H1 (cell line): ENCODE data around the gene ELMO3. TPM values are rescaled to one million over a fixed set of nuclear protein-coding genes. Genes with fewer than 3 reads are reported as not detected.

Experiments used
- BRCA1 ChIP-seq: IDR thresholded peaks from 2 replicates; pipeline ENCODE4 v1.6.1; 2012; ENCODE audit warnings: low read depth, low read length, improper control_type of control experiment
- CTBP2 ChIP-seq: IDR thresholded peaks from 2 replicates; pipeline ENCODE4 v1.7.0; 2011; ENCODE audit warnings: borderline replicate concordance, mild to moderate bottlenecking, moderate library complexity, mixed read lengths, low read length; ENCODE audit not compliant: insufficient read depth, insufficient read length
- EZH2 ChIP-seq: fragments of 200-600 bp; sonication (generic); IDR thresholded peaks from 2 replicates; pipeline ENCODE4 v1.7.1; 2012; ENCODE audit warnings: low read depth, mild to moderate bottlenecking, moderate library complexity, low read length, inconsistent platforms; ENCODE audit not compliant: severe bottlenecking
- KDM5A ChIP-seq: fragments of 200-600 bp; IDR thresholded peaks from 2 replicates; pipeline ENCODE4 v1.7.1; 2012; ENCODE audit warnings: mild to moderate bottlenecking, low read length, inconsistent platforms, mixed read lengths
- SAP30 ChIP-seq: fragments of 300-600 bp; sonication (generic); IDR thresholded peaks from 2 replicates; pipeline ENCODE4 v1.7.1; 2012; ENCODE audit warnings: low read length, moderate library complexity, mild to moderate bottlenecking, inconsistent platforms; ENCODE audit not compliant: insufficient read depth, insufficient replicate concordance
- SRF ChIP-seq: IDR thresholded peaks from 2 replicates; pipeline ENCODE4 v1.6.1; 2011; ENCODE audit warnings: mild to moderate bottlenecking, low read depth, low read length, moderate library complexity
- SUZ12 ChIP-seq: fragments of 200-600 bp; sonication (generic); IDR thresholded peaks from 2 replicates; pipeline ENCODE4 v1.6.1; 2012; ENCODE audit warnings: mild to moderate bottlenecking, inconsistent platforms, low read length, moderate library complexity, mixed read lengths
- TCF12 ChIP-seq: IDR thresholded peaks from 2 replicates; pipeline ENCODE4 v1.6.1; 2011; ENCODE audit warnings: low read depth, mild to moderate bottlenecking, low read length
- polyA plus RNA-seq, 7 experiments: library from polyadenylated mRNA; depleted of rRNA in 3 of 7; stranded (reverse) in 5 of 7; unstranded in 2 of 7; fragments of >200 nt in 5 of 7; fragments of 200-250 nt in 2 of 7; gene quantifications; 1 replicate in 5 of 7; 2 replicates in 1 of 7; 4 replicates in 1 of 7; pipeline versions ENCODE4 v1.2.1 to v1.2.3, GENCODE V29; 2011 to 2013; ENCODE audit warnings: missing spikeins in 2 of 7, mixed read lengths in 2 of 7
- total RNA-seq: library from RNA; stranded (reverse); fragmentation: NEBNext Ultra II Directional; extraction: Animal tissue kit (Norgen Biotek cat#: 25700); gene quantifications from 2 replicates; pipeline ENCODE4 v1.2.1, GENCODE V29; 2021
- TF ChIP-seq, protein P1 (sequence below): fragments of 300-600 bp; sonication (generic); IDR thresholded peaks from 2 replicates; pipeline ENCODE4 v1.7.1; 2012; ENCODE audit warnings: low read length, moderate library complexity, mild to moderate bottlenecking, inconsistent platforms; ENCODE audit not compliant: insufficient replicate concordance
- TF ChIP-seq, protein P2 (sequence below): IDR thresholded peaks from 2 replicates; pipeline ENCODE4 v1.6.1; 2012; ENCODE audit warnings: inconsistent platforms

ELMO3 gene
- total and polyA plus RNA-seq, 2 of the 8 experiments (the other 6 are each of a cell fraction or from before 2014, with no cell fraction given) = 9.6 to 10.9 TPM

DNA sequence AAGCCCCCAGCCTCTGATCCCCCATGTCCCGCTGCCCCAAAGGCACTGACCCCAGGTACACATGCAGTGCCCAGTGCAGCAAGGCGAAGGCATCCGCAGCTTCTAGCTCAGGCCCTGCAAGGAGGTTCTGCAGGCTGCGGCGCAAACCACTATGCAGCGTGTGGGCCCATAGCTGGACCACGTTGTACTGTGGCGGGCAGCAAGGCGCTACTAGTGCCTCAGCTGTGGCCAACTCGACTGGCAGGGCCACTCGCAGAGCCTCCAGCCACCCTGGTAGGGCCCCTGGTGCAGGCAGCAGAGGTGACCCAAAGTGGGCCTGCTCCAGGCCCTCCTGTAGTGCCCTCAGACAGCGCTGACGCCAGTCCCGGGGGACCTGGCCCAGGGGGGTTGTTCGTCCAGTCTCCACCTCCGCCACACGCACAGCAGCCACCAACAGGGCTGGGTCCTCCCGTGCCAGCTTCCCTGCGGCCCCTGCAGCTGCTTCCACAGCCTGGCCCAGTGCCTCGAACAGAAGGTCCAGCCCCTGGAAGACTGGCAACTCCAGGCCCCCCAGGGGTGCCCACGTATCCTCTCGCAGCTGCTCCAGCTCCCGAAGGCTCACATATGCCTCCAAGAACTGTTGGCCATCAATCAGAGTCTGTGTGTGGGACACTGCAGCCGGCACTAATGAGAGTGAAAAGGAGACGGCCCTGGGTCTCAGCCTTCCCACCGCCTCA lies 11.6 kb upstream of the ELMO3 start (continued):
- TF ChIP-seq, protein P1, sequence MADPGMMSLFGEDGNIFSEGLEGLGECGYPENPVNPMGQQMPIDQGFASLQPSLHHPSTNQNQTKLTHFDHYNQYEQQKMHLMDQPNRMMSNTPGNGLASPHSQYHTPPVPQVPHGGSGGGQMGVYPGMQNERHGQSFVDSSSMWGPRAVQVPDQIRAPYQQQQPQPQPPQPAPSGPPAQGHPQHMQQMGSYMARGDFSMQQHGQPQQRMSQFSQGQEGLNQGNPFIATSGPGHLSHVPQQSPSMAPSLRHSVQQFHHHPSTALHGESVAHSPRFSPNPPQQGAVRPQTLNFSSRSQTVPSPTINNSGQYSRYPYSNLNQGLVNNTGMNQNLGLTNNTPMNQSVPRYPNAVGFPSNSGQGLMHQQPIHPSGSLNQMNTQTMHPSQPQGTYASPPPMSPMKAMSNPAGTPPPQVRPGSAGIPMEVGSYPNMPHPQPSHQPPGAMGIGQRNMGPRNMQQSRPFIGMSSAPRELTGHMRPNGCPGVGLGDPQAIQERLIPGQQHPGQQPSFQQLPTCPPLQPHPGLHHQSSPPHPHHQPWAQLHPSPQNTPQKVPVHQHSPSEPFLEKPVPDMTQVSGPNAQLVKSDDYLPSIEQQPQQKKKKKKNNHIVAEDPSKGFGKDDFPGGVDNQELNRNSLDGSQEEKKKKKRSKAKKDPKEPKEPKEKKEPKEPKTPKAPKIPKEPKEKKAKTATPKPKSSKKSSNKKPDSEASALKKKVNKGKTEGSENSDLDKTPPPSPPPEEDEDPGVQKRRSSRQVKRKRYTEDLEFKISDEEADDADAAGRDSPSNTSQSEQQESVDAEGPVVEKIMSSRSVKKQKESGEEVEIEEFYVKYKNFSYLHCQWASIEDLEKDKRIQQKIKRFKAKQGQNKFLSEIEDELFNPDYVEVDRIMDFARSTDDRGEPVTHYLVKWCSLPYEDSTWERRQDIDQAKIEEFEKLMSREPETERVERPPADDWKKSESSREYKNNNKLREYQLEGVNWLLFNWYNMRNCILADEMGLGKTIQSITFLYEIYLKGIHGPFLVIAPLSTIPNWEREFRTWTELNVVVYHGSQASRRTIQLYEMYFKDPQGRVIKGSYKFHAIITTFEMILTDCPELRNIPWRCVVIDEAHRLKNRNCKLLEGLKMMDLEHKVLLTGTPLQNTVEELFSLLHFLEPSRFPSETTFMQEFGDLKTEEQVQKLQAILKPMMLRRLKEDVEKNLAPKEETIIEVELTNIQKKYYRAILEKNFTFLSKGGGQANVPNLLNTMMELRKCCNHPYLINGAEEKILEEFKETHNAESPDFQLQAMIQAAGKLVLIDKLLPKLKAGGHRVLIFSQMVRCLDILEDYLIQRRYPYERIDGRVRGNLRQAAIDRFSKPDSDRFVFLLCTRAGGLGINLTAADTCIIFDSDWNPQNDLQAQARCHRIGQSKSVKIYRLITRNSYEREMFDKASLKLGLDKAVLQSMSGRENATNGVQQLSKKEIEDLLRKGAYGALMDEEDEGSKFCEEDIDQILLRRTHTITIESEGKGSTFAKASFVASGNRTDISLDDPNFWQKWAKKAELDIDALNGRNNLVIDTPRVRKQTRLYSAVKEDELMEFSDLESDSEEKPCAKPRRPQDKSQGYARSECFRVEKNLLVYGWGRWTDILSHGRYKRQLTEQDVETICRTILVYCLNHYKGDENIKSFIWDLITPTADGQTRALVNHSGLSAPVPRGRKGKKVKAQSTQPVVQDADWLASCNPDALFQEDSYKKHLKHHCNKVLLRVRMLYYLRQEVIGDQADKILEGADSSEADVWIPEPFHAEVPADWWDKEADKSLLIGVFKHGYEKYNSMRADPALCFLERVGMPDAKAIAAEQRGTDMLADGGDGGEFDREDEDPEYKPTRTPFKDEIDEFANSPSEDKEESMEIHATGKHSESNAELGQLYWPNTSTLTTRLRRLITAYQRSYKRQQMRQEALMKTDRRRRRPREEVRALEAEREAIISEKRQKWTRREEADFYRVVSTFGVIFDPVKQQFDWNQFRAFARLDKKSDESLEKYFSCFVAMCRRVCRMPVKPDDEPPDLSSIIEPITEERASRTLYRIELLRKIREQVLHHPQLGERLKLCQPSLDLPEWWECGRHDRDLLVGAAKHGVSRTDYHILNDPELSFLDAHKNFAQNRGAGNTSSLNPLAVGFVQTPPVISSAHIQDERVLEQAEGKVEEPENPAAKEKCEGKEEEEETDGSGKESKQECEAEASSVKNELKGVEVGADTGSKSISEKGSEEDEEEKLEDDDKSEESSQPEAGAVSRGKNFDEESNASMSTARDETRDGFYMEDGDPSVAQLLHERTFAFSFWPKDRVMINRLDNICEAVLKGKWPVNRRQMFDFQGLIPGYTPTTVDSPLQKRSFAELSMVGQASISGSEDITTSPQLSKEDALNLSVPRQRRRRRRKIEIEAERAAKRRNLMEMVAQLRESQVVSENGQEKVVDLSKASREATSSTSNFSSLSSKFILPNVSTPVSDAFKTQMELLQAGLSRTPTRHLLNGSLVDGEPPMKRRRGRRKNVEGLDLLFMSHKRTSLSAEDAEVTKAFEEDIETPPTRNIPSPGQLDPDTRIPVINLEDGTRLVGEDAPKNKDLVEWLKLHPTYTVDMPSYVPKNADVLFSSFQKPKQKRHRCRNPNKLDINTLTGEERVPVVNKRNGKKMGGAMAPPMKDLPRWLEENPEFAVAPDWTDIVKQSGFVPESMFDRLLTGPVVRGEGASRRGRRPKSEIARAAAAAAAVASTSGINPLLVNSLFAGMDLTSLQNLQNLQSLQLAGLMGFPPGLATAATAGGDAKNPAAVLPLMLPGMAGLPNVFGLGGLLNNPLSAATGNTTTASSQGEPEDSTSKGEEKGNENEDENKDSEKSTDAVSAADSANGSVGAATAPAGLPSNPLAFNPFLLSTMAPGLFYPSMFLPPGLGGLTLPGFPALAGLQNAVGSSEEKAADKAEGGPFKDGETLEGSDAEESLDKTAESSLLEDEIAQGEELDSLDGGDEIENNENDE = no peak
- TF ChIP-seq CTBP2 = no peak
- TF ChIP-seq TCF12 = no peak
- no peak for TF ChIP-seq KDM5A
- TF ChIP-seq EZH2 = no peak
- TF ChIP-seq SRF = no peak
- TF ChIP-seq SUZ12 = no peak
- TF ChIP-seq BRCA1 = no peak
- TF ChIP-seq, protein P2, sequence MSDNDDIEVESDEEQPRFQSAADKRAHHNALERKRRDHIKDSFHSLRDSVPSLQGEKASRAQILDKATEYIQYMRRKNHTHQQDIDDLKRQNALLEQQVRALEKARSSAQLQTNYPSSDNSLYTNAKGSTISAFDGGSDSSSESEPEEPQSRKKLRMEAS = no peak
- no peak for TF ChIP-seq SAP30
